Measurements from ENCODE around the gene DNAJC18.

DNAJC18 gene

DNA sequence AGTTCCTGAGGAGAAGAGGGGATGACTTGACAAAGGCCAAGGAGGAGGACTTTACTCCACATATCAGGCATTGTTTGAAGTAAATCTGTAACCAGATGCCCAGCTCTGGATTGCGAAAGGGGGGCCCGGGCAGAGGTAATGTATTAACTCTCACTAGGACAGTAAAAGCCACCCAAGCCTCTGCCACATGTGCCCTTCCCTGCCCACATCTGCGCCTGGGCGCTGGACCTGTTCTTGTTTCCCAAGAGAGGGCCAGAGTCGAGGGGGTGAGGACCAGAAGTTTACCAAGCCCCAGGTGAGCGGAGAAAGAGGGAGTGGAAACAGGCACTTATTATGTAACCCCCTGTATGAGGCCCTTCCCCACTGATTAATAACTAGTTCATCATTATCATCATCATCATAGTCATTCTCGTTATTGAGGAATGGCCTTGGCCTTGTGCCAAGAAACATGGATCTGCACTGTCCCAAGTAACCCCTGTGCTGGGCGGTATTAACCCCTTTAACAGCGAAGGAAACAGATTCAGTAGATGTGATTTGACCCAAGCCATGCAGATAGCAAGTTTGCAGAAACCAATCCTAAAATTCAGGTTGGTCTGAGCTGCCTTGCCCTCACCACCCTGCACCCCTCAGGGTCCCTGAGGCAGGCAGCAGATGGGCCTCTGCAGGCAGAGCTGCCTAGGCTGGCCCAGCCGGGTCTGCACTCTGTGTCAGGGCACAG lies 55.9 kb downstream of the DNAJC18 start, which contains the start of gene SLC23A1:
Gene SLC23A1, minus strand, starts transcription at position 23 of the 718 bp plus-strand sequence. CDS start 44 bp downstream, outside the sequence.
- Mint-ChIP-seq H3K36me3 (peaks cover 13% of the 10 kb centered on the region), H3K4me3 (peak within 1 kb of the TSS; percentile 71), H3K9me3 (no peaks in the 10 kb centered on the region), H3K4me1 (peaks cover 47% of the 10 kb centered on the region), H3K27ac (peak within 1 kb of the TSS; percentile 97)
- DNase-seq (ENCODE audit: low spot score in 2 of 2) (no peak), ATAC-seq (no peak)

DNA sequence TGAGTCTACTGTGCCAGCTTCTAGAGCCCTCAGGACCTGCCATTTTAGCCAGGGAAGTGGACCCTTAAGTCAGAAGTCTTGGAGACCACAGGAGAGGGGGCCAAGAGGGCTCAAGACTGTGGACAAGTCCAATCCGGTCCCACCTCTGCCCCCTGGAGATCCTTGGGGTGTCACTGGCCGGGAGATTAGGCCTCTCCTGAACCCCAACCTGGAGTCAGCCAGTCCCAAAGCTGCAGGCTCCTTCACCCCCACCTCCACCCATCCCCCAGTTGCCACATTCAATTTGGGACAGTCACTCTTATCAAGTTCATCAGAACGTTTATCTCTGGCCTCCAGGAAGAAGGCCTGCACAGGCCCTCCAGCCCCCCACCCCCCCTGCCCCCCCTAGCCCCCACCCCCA lies 56.5 kb downstream of the DNAJC18 start:
- Mint-ChIP-seq H3K4me1 (peaks cover 41% of the 10 kb centered on the region), H3K36me3 (peaks cover 13% of the 10 kb centered on the region), H3K9me3 (no peaks in the 10 kb centered on the region), H3K4me3 (no peak overlapping the region), H3K27ac (peak overlapping the region; percentile 29)
- DNase-seq (ENCODE audit: low spot score in 2 of 2) (no peak), ATAC-seq (no peak)

DNA sequence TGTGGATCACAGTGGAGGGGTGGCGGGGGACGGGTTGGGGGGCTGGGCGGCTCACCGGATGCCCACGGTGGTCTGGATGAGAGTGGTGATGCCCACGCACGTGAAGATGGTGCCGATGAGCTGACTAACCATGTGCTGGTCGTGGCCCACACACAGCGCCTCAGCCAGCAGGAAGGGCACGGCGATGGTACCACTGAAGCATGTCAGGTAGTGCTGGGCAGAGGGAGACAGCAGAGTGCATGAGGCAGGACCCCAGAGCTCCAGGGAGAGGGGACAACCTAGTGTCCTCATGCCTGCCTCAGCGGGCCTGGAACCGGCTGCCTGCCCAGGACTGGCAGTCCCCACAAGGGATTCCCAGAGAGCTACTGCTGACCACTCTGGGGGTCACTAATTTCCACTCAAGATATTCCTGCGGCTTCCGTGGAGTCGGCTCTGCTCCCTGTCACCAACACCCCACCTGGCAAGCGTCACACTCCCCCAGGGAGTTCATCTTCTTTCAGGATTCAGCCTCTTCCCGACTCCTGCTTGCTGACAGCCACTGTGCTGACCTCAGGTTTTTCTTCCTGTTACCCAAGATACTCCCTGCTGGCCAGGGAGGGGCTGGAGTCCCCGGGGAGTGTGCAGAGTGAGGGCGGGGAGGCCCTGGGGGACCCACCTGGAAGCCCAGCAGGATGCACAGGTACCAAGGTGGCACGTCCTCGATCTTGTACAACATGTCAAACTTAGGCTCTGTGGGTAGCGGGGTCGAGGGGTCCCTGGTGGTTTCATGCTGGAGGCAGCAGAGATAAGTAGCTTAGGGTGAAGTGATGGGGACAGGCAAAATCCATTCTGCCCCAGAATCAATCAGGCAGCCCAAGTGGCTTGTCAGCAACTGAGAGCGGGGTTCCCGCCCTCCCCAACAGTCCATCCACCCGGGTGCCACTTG lies 57.2 kb downstream of the DNAJC18 start:
- H3K4me3 Mint-ChIP-seq = no peak overlapping the region
- peaks cover 13% of the 10 kb centered on the region for H3K36me3 Mint-ChIP-seq
- DNase-seq (ENCODE audit: low spot score in 2 of 2) (no peak), ATAC-seq (no peak)
- no peaks in the 10 kb centered on the region for H3K9me3 Mint-ChIP-seq
- peaks cover 38% of the 10 kb centered on the region for H3K4me1 Mint-ChIP-seq
- peak overlapping the region; percentile 29 for H3K27ac Mint-ChIP-seq

DNA sequence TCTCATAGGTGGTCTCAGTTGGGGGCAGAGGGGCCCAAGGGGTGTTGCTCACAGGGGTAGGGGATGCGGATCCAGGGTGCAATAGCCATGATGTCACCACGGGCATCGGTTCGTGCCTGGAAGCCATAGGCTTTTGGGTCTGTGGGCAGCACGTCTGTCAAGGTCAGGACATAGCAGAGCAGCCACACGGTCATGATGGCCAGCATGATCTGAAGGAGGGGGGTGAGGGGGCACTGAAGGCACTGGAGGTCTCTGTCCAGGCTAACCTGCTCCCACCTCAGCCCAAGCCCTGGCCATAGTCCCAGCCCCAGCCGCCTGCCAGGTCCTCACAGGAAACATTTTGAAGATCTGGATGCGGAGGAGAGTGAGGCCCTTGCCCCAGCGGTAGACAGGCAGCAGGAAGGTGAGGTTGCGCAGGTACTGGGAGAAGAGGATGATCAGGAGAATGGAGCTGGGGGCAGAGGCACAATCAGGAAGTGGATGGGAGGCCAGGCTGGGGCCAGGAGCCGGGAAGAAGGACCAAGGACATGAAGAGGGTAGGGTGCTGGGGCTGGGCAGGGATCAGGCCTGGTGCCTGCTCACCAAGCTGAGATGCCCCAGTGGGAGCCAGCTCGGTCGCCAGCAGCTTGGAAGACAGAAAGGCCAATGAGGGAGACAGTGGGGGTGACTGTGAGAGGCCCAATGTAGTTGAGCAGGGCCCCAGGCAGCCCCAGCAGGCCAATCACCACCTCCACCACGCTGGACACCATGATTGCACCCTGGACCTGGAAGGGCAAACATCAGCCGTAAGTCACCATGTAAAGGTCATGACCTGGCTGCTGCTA lies 59.5 kb downstream of the DNAJC18 start:
- Mint-ChIP-seq H3K9me3 (no peaks in the 10 kb centered on the region), H3K36me3 (peaks cover 21% of the 10 kb centered on the region), H3K27ac (peak overlapping the region; percentile 48), H3K4me3 (no peak overlapping the region), H3K4me1 (peaks cover 16% of the 10 kb centered on the region)
- DNase-seq (ENCODE audit: low spot score in 2 of 2) (no peak), ATAC-seq (no peak)

DNA sequence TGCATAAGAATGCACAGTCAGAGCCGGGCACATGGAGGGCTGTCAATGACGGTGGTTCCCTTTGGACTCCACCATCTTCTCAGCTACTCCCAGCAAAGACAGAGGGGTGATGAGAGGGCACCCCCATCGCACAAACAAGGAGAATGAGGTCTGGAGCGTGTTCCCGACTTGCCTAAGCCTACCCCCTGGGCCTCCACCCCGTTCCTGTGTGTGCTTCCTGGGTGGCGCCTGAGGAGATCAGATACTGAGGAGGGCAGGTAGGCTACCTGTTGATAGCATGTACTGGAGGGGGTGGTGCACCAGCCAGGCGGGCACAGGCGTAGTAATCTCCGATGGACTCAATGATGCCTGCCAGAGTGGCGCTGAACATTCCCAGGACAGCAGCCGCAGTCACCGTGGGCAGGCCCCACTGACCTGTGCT lies 60.4 kb downstream of the DNAJC18 start:
- Mint-ChIP-seq H3K4me3 (no peak overlapping the region), H3K27ac (no peak overlapping the region), H3K36me3 (peaks cover 22% of the 10 kb centered on the region), H3K4me1 (peaks cover 7% of the 10 kb centered on the region), H3K9me3 (no peaks in the 10 kb centered on the region)
- ATAC-seq (no peak), DNase-seq (ENCODE audit: low spot score in 2 of 2) (no peak)

DNA sequence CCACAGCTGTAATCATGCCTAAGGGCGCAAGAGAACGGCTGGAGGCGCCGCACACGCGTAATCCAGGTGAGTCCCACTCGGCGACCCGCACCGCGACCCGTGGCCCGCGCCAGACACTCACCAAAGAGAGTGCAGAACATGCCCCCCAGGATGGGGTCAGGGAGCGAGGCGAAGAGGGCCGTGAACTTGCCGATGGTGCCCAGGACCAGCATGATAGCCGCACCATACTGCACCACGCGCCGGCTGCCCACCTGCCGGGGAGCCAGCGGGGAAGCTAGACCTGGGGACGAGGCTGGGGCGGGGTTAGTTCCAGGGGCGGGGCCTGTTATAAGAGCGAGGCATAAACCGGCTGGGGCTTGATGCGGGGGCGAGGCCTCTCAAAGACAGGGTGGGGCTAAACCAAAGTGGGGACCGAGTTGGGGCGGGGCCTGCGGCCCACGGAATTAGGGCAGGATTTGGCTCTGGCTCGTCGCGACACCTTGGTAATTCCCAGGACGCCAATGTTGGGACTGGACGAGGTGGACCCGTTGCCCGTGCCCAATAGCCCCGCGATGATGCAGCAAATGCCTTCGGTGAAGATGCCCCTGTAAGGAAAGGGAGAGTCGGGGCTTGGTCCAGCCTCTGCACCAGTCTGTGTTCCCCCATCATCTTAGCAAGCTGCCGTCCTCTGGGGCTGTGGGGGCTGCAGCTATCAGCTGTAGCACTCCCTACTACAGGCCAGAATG lies 61.1 kb downstream of the DNAJC18 start:
- peaks cover 22% of the 10 kb centered on the region for H3K36me3 Mint-ChIP-seq
- H3K27ac Mint-ChIP-seq = no peak overlapping the region
- peaks cover 7% of the 10 kb centered on the region for H3K4me1 Mint-ChIP-seq
- no peak overlapping the region for H3K4me3 Mint-ChIP-seq
- ATAC-seq = no peak
- DNase-seq (ENCODE audit: low spot score in 2 of 2) = no peak
- no peaks in the 10 kb centered on the region for H3K9me3 Mint-ChIP-seq

DNA sequence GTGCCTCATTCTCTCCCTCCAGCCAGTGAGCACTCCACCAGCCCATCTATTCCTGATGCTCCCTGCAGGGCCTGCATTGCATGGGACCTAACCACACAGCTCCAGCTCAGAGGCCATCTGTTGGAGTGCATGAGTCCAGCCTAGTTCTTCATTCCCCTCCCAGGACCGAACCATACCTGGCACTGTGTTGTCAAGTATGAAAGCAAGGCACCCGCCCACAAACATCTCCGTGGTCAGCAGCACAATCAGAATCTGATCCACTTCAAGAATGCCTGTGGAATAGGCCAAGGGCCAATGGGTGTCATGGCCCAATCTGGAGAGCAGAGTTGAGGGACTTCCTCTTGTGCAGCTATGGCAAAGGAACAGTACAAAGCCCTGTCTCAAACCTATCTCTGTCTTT lies 62.1 kb downstream of the DNAJC18 start:
- Mint-ChIP-seq H3K4me1 (peaks cover 10% of the 10 kb centered on the region), H3K27ac (no peak overlapping the region), H3K36me3 (peaks cover 22% of the 10 kb centered on the region), H3K4me3 (no peak overlapping the region), H3K9me3 (no peaks in the 10 kb centered on the region)
- no peak for ATAC-seq
- DNase-seq (ENCODE audit: low spot score in 2 of 2) = no peak

DNA sequence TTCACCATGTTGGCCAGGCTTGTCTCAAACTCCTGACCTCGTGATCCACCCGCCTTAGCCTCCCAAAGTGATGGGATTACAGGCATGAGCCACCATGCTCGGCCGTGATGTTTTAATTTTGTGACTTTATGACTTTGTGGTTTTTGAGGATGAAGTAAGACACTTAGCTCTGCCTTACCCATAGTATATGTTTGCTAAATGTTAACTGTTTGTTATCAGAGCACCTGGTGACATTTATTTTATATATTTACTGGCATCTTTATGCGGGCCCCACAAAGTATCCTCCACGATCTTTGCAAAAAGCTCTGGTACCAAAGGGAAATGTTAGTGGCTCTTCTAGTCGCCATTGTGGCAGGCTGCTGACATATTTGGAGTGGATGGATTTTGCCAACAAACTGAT lies 63.0 kb downstream of the DNAJC18 start:
- ATAC-seq (no peak), DNase-seq (ENCODE audit: low spot score in 2 of 2) (no peak)
- Mint-ChIP-seq H3K36me3 (peaks cover 30% of the 10 kb centered on the region), H3K27ac (no peak overlapping the region), H3K9me3 (no peaks in the 10 kb centered on the region), H3K4me1 (peaks cover 19% of the 10 kb centered on the region), H3K4me3 (no peak overlapping the region)

DNA sequence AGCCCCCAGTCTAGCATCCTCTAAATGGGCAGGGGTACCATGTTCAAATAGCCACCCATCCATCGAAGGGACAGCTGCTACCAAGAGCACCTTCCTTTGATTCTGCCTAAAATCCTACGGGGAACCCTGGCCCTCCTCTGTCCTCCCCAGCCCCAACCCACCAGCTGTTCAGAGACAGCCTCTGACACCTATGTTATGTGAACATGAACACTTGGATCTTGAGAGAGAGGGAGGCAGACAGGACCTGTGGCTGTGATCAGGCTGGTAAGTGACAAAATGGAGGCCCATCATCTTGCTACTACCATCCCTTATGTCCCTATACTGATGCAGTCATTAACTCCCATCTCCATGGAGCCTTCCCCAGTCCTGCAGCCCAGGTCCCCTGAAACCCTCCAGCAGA lies 64.4 kb downstream of the DNAJC18 start:
- Mint-ChIP-seq H3K36me3 (peaks cover 31% of the 10 kb centered on the region), H3K4me3 (no peak overlapping the region), H3K27ac (peak overlapping the region; percentile 1), H3K4me1 (peaks cover 24% of the 10 kb centered on the region), H3K9me3 (no peaks in the 10 kb centered on the region)
- no peak for ATAC-seq
- DNase-seq (ENCODE audit: low spot score in 2 of 2) = no peak

DNA sequence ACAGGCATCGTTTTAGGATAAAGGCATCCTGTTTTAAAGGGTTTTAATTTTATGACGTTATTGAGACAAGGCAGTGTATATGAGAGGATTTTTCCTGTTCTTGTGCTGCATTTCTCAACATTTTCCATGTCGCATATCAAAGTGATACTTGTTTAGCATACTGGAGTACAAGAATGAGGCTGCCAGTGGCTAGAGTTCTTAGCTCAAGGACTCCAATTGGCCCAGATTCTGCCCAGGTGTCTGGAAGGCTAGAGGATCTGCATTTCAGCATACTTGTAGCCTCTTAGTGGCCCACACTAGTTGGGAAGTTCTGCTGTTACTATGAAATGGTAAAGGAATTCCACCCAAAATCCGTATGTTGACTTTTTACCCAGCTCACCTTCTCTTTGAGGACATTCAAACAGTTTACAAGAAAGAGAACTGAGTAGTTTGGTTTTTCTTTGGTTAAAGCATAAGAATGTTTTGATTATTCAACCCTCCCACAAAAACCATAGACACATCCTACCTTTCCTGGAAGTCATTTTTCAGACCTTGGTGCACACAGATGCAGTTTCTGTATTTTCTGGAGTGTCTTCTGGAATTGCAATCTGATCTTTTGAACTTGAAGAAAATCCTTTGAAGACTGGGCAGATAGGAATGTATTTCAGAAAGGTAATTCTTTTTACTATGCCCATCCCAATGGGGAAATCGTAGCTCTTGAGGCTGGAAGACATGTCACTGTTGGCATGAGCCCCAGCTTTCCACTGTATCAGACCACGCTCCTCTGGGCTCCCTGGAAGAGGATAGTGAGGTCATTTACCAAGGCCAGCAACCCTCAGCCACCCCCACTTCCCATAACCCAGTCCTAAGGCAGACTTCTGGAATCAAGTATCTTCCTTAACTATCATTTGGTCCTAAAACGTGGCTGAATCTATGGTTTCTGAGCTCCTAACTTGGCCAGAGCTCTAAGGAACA lies 67.6 kb downstream of the DNAJC18 start:
- H3K4me3 Mint-ChIP-seq = peak overlapping the region; percentile 4
- H3K4me1 Mint-ChIP-seq = peaks cover 17% of the 10 kb centered on the region
- DNase-seq (ENCODE audit: low spot score in 2 of 2) (no peak), ATAC-seq (peak; percentile 77)
- peak overlapping the region; percentile 29 for H3K27ac Mint-ChIP-seq
- H3K36me3 Mint-ChIP-seq = peaks cover 48% of the 10 kb centered on the region
- no peaks in the 10 kb centered on the region for H3K9me3 Mint-ChIP-seq

DNA sequence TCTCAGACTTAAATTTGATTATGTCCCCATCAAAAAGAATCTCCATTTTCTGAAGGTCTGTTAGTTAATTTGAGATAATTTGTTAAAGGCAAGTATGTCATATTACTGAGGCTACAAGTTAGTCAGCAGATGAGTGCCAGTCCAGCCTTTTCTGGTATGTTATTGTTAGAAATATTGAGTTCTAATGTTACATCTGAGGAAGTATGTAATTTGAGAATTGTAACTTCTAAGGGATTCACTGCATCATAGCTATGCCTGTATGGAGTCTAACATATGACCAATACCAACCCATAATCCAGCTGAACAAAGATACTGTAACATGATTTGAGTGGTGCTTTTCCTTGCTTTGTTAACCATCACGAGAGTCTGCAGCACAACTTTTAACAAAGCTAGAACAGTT lies 70.1 kb downstream of the DNAJC18 start:
- Mint-ChIP-seq H3K27ac (no peak overlapping the region), H3K36me3 (peaks cover 65% of the 10 kb centered on the region), H3K4me1 (peaks cover 17% of the 10 kb centered on the region), H3K9me3 (no peaks in the 10 kb centered on the region), H3K4me3 (no peak overlapping the region)
- ATAC-seq (no peak), DNase-seq (ENCODE audit: low spot score in 2 of 2) (no peak)

DNA sequence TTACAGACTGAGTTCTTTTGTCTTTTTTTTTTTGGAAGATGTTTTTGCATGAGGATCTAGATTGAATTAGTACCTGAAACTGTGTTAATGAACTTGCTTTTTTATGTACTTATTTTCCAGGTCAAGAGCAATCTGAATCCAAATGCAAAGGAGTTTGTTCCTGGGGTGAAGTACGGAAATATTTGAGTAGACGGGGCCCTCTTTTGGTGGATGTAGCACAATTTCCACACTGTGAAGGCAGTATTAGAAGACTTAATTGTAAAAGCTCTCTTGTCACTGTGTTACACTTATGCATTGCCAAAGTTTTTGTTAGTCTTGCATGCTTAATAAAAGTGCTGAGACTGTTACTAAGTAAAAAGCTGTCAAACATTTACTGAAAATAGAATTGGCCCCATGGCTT lies 70.7 kb downstream of the DNAJC18 start:
- Mint-ChIP-seq H3K36me3 (peaks cover 70% of the 10 kb centered on the region), H3K27ac (no peak overlapping the region)

DNA sequence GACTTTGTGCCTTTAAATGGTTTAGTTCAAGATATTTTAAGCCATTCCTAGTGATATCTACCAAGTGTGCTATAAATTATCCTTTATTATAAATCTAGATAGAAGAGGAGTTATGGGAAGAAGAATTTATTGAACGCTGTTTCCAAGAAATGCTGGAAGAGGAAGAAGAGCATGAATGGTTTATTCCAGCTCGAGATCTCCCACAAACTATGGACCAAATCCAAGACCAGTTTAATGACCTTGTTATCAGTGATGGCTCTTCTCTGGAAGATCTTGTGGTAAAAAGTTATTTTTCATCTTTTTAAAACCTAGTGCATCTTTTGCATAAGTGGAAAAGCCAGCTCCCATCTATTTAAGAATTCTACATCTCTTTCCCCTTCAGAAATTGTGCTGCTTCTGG lies 74.9 kb downstream of the DNAJC18 start:
- no peak overlapping the region for H3K4me3 Mint-ChIP-seq
- peaks cover 79% of the 10 kb centered on the region for H3K36me3 Mint-ChIP-seq
- peaks cover 7% of the 10 kb centered on the region for H3K4me1 Mint-ChIP-seq
- H3K27ac Mint-ChIP-seq = peak overlapping the region; percentile 43
- DNase-seq (ENCODE audit: low spot score in 2 of 2) = no peak
- H3K9me3 Mint-ChIP-seq = no peaks in the 10 kb centered on the region
- ATAC-seq = no peak

More for the DNA sequence above, 70.7 kb downstream of the DNAJC18 start:
- H3K9me3 Mint-ChIP-seq = no peaks in the 10 kb centered on the region
- no peak for ATAC-seq
- H3K4me3 Mint-ChIP-seq = no peak overlapping the region
- DNase-seq (ENCODE audit: low spot score in 2 of 2) = no peak
- peaks cover 22% of the 10 kb centered on the region for H3K4me1 Mint-ChIP-seq

DNA sequence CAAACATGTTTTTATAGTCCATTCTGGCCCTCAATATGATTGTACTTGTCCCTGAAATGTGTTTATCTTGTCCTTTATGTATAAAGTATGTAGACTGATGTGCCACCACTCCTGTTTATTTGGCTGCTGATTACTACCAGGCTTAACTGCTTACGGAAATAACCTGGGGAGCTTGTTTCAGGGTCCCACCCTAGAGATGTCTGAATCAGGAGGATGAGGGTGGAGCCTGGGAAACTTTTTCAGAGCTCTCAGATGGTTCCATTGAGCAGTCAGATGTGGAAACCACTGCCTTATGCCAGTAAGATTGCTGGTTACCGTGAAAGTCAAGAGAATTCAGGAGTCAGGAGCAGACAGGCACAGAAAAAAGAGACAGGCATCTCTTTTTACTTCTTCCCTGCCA lies 75.4 kb downstream of the DNAJC18 start:
- peak; percentile 43 for ATAC-seq
- DNase-seq (ENCODE audit: low spot score in 2 of 2) = no peak
- Mint-ChIP-seq H3K4me1 (peaks cover 8% of the 10 kb centered on the region), H3K4me3 (no peak overlapping the region), H3K27ac (peak overlapping the region; percentile 43), H3K9me3 (no peaks in the 10 kb centered on the region), H3K36me3 (peaks cover 75% of the 10 kb centered on the region)

Measured in stimulated activated effector memory CD8-positive, alpha-beta T cell treated with anti-CD3 and anti-CD28 coated beads, Interleukin-12 subunit alpha, Interleukin-12 subunit beta, amount 100 ng/mL, for 72 hours (primary cell).